BLaER1 (cell line): Measurements from ENCODE around the gene ZNF512B.
"Not testable (repeated sequence)": the region's sequence is repeated elsewhere in the genome, so short reads cannot be mapped to it uniquely, and the experiment has no call there.

Experiments used
- H3K27ac ChIP-seq: shearing (Covaris generic); formaldehyde crosslinking; 2 replicates; pipeline ENCODE4 v1.8.1; 2022
- H3K27me3 ChIP-seq: shearing (Covaris generic); formaldehyde crosslinking; 2 replicates; pipeline ENCODE4 v1.8.1; 2022
- H3K36me3 ChIP-seq: shearing (Covaris generic); formaldehyde crosslinking; 2 replicates; pipeline ENCODE4 v1.8.1; 2022
- H3K4me1 ChIP-seq: shearing (Covaris generic); formaldehyde crosslinking; 2 replicates; pipeline ENCODE4 v1.8.1; 2022
- H3K4me2 ChIP-seq: shearing (Covaris generic); formaldehyde crosslinking; 2 replicates; pipeline ENCODE4 v1.8.1; 2022
- H3K4me3 ChIP-seq: shearing (Covaris generic); formaldehyde crosslinking; 2 replicates; pipeline ENCODE4 v1.8.1; 2022
- H3K9ac ChIP-seq: shearing (Covaris generic); formaldehyde crosslinking; 2 replicates; pipeline ENCODE4 v1.8.1; 2022
- H3K9me3 ChIP-seq: shearing (Covaris generic); formaldehyde crosslinking; 2 replicates; pipeline ENCODE4 v1.8.1; 2022
- H4K20me1 ChIP-seq: shearing (Covaris generic); formaldehyde crosslinking; 2 replicates; pipeline ENCODE4 v1.8.1; 2022
- Cebpa-rat ChIP-seq: shearing (Covaris generic); IDR thresholded peaks from 2 replicates; pipeline ENCODE4 v1.8.1; 2022

ZNF512B gene

GRCh38 chr20:63978319-63979228 is 8.8 kb upstream of the ZNF512B start:
- Histone ChIP-seq H3K36me3 (peaks cover 40% of the 10 kb centered on the region), H3K9ac (peak overlapping the region; percentile 84)
- no peak for TF ChIP-seq Cebpa-rat

GRCh38 chr20:63977739-63978276 is 8.1 kb upstream of the ZNF512B start:
- Histone ChIP-seq H3K4me2 (peak overlapping the region; percentile 97), H3K9ac (peak overlapping the region; percentile 84; the same call in 1 of the 2 replicates), H4K20me1 (peaks cover 31% of the 10 kb centered on the region), H3K27me3 (no peaks in the 10 kb centered on the region), H3K4me3 (peak overlapping the region; percentile 81; the same call in 1 of the 2 replicates), H3K27ac (no peak overlapping the region), H3K36me3 (peaks cover 33% of the 10 kb centered on the region), H3K4me1 (peaks cover 53% of the 10 kb centered on the region), H3K9me3 (no peaks in the 10 kb centered on the region)
- no peak for TF ChIP-seq Cebpa-rat

More at GRCh38 chr20:63978319-63979228, 8.8 kb upstream of the ZNF512B start:
- Histone ChIP-seq H3K27ac (peak overlapping the region; percentile 79), H3K27me3 (no peaks in the 10 kb centered on the region), H4K20me1 (peaks cover 39% of the 10 kb centered on the region), H3K4me3 (peak overlapping the region; percentile 81), H3K4me2 (peak overlapping the region; percentile 97), H3K9me3 (no peaks in the 10 kb centered on the region), H3K4me1 (peaks cover 54% of the 10 kb centered on the region)

GRCh38 chr20:63976980-63977738 is 7.4 kb upstream of the ZNF512B start:
- no peak overlapping the region for H3K9ac ChIP-seq
- no peak overlapping the region for H3K27ac ChIP-seq
- no peak overlapping the region for H3K4me3 ChIP-seq
- H3K27me3 ChIP-seq, result no peaks in the 10 kb centered on the region
- TF ChIP-seq Cebpa-rat, result no peak
- H3K9me3 ChIP-seq, result no peaks in the 10 kb centered on the region
- peaks cover 28% of the 10 kb centered on the region; the same call in 1 of the 2 replicates for H3K36me3 ChIP-seq
- peak overlapping the region; percentile 97 for H3K4me2 ChIP-seq
- peaks cover 49% of the 10 kb centered on the region for H3K4me1 ChIP-seq
- H4K20me1 ChIP-seq, result peaks cover 24% of the 10 kb centered on the region

- H3K27me3 ChIP-seq, H3K4me2 ChIP-seq, H3K9me3 ChIP-seq, H3K4me3 ChIP-seq, H3K9ac ChIP-seq, H3K27ac ChIP-seq: not testable (repeated sequence)
- peaks cover 28% of the 10 kb centered on the region; the same call in 1 of the 2 replicates for H3K36me3 ChIP-seq
- peaks cover 19% of the 10 kb centered on the region; the same call in 1 of the 2 replicates for H4K20me1 ChIP-seq
- peaks cover 47% of the 10 kb centered on the region for H3K4me1 ChIP-seq
These were observed 6.8 kb upstream of the ZNF512B start for GRCh38 chr20:63976511-63976910.

GRCh38 chr20:63974402-63975200 is 4.9 kb upstream of the ZNF512B start:
- H4K20me1 ChIP-seq, result peaks cover 19% of the 10 kb centered on the region; the same call in 1 of the 2 replicates
- no peak overlapping the region for H3K4me3 ChIP-seq
- peaks cover 28% of the 10 kb centered on the region; the same call in 1 of the 2 replicates for H3K36me3 ChIP-seq
- H3K9ac ChIP-seq, result no peak overlapping the region
- H3K27ac ChIP-seq, result no peak overlapping the region
- H3K9me3 ChIP-seq, result no peaks in the 10 kb centered on the region
- H3K4me2 ChIP-seq, result no peak overlapping the region
- no peaks in the 10 kb centered on the region for H3K27me3 ChIP-seq
- H3K4me1 ChIP-seq, result peaks cover 41% of the 10 kb centered on the region
- no peak for TF ChIP-seq Cebpa-rat

GRCh38 chr20:63973636-63974401 is 4.1 kb upstream of the ZNF512B start:
- peaks cover 42% of the 10 kb centered on the region for H3K4me1 ChIP-seq
- H3K4me3 ChIP-seq, result no peak overlapping the region
- no peaks in the 10 kb centered on the region for H3K27me3 ChIP-seq
- no peak overlapping the region for H3K9ac ChIP-seq
- no peak for TF ChIP-seq Cebpa-rat
- no peaks in the 10 kb centered on the region for H3K9me3 ChIP-seq
- peaks cover 19% of the 10 kb centered on the region; the same call in 1 of the 2 replicates for H4K20me1 ChIP-seq
- H3K4me2 ChIP-seq, result peak overlapping the region; percentile 69
- no peak overlapping the region for H3K27ac ChIP-seq
- H3K36me3 ChIP-seq, result peaks cover 28% of the 10 kb centered on the region; the same call in 1 of the 2 replicates

GRCh38 chr20:63973160-63973479 is 3.4 kb upstream of the ZNF512B start:
- no peak overlapping the region for H3K4me3 ChIP-seq
- H3K9ac ChIP-seq, result no peak overlapping the region
- H3K4me2 ChIP-seq, result no peak overlapping the region
- H3K9me3 ChIP-seq, result peaks cover 1% of the 10 kb centered on the region; the same call in 1 of the 2 replicates
- peaks cover 31% of the 10 kb centered on the region for H3K36me3 ChIP-seq
- TF ChIP-seq Cebpa-rat, result no peak
- H3K27ac ChIP-seq, result no peak overlapping the region
- peaks cover 42% of the 10 kb centered on the region for H3K4me1 ChIP-seq
- H4K20me1 ChIP-seq, result peaks cover 14% of the 10 kb centered on the region; the same call in 1 of the 2 replicates
- no peaks in the 10 kb centered on the region for H3K27me3 ChIP-seq

- no peak for TF ChIP-seq Cebpa-rat
- Histone ChIP-seq H3K9ac (no peak overlapping the region), H3K4me3 (no peak overlapping the region), H3K4me1 (peaks cover 41% of the 10 kb centered on the region), H3K4me2 (peak overlapping the region; percentile 5; the same call in 1 of the 2 replicates), H3K27me3 (no peaks in the 10 kb centered on the region), H4K20me1 (peaks cover 8% of the 10 kb centered on the region; the same call in 1 of the 2 replicates), H3K27ac (no peak overlapping the region), H3K9me3 (peaks cover 7% of the 10 kb centered on the region; the same call in 1 of the 2 replicates), H3K36me3 (peaks cover 37% of the 10 kb centered on the region)
These were observed 2.8 kb upstream of the ZNF512B start for GRCh38 chr20:63972312-63973159.

- Histone ChIP-seq H3K9me3 (peaks cover 13% of the 10 kb centered on the region), H3K36me3 (peaks cover 41% of the 10 kb centered on the region), H3K4me1 (peaks cover 35% of the 10 kb centered on the region), H3K4me2 (peak overlapping the region; percentile 5; the same call in 1 of the 2 replicates)
- not testable (repeated sequence) for H3K27ac ChIP-seq, H3K27me3 ChIP-seq, H3K4me3 ChIP-seq, H3K9ac ChIP-seq, H4K20me1 ChIP-seq
These were observed 2.2 kb upstream of the ZNF512B start for GRCh38 chr20:63971960-63972311.
